ENCODE results near the gene FXR2.
"Not testable (repeated sequence)": the region's sequence is repeated elsewhere in the genome, so short reads cannot be mapped to it uniquely, and the experiment has no call there.

GRCh38 chr17:7641635-7642034 lies 26.9 kb upstream of the FXR2 start:
- TF ChIP-seq CTCF (IDR thresholded peaks at IDR 0.05; ENCODE audit: low read depth, low read length, missing input control); REST (IDR thresholded peaks at IDR 0.05); RXRA (IDR thresholded peaks at IDR 0.05); RAD21 (IDR thresholded peaks at IDR 0.05); GABPA (IDR thresholded peaks at IDR 0.05 in 1 of 2, conservative IDR thresholded peaks at IDR 0.05 in 1 of 2); TAF1 (conservative IDR thresholded peaks at IDR 0.05); YY1 (IDR thresholded peaks at IDR 0.05); JUND (IDR thresholded peaks at IDR 0.05); FOXA1 (IDR thresholded peaks at IDR 0.05); NR2F2 (IDR thresholded peaks at IDR 0.05); SP1 (IDR thresholded peaks at IDR 0.05); EGR1 (IDR thresholded peaks at IDR 0.05; ENCODE audit: low read depth in 2 of 2); MAX (IDR thresholded peaks at IDR 0.05): not testable (repeated sequence)

All from liver (tissue), 3 donors.